Measurements from ENCODE around the gene TARM1. TPM values are rescaled to one million over a fixed set of nuclear protein-coding genes. Genes with fewer than 3 reads are reported as not detected.

Gene TARM1
- total RNA-seq, 1 donor from 2014 or later = not detected

DNA sequence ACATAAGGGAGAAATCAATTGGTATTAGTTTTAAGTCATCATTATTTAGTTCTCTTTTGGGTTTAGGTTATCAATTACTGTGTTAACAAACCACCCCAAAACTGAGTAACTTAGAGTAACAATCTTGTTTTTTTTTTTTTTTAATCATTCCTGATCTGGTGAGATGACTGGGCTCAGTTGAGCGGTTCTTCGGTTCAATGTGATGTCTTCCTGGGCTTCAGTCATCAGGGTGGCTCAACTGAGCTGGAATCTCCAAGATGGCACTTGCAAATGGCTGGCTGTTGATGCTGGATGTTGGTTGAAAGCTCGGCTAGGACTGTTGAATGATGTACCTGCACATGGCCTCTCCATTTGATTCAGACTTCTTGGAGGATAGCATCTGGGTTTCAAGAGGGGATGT lies 3.2 kb upstream of the TARM1 start:
- no peaks in the 10 kb centered on the region for H3K36me3 Mint-ChIP-seq (ENCODE audit: low read depth, unreplicated experiment)
- TF ChIP-seq, protein P1, sequence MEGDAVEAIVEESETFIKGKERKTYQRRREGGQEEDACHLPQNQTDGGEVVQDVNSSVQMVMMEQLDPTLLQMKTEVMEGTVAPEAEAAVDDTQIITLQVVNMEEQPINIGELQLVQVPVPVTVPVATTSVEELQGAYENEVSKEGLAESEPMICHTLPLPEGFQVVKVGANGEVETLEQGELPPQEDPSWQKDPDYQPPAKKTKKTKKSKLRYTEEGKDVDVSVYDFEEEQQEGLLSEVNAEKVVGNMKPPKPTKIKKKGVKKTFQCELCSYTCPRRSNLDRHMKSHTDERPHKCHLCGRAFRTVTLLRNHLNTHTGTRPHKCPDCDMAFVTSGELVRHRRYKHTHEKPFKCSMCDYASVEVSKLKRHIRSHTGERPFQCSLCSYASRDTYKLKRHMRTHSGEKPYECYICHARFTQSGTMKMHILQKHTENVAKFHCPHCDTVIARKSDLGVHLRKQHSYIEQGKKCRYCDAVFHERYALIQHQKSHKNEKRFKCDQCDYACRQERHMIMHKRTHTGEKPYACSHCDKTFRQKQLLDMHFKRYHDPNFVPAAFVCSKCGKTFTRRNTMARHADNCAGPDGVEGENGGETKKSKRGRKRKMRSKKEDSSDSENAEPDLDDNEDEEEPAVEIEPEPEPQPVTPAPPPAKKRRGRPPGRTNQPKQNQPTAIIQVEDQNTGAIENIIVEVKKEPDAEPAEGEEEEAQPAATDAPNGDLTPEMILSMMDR (IDR thresholded peaks at IDR 0.05; ENCODE audit: unreplicated experiment) = no peak
- H3K4me1 Mint-ChIP-seq (ENCODE audit: unreplicated experiment) = no peaks in the 10 kb centered on the region
- DNase-seq (ENCODE audit: low spot score) = no peak
- H3K9me3 Mint-ChIP-seq (ENCODE audit: unreplicated experiment) = no peaks in the 10 kb centered on the region
- no peak overlapping the region for H3K27ac Mint-ChIP-seq (ENCODE audit: unreplicated experiment)
- no peaks in the 10 kb centered on the region for H3K27me3 Mint-ChIP-seq (ENCODE audit: unreplicated experiment)
- no peak overlapping the region for H3K4me3 Mint-ChIP-seq (ENCODE audit: unreplicated experiment)

DNA sequence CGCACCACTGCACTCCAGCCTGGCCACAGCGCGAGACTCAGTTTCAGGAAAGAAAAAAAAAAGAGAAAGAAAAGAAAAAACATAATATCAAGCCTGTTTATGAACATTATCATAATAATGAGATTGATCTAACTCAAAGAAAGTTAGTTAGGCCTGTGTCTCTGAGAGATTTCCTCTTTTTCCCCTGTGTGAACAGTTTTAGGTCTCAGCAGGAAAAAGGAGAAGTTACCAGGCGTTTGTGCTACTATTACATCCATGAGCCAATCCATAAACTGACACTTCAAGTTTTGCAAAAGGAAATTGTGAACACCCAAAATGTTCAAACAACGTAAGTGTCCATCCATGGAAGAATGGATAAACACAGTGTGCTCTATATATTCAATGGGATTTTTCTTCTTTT lies 3.8 kb downstream of the TARM1 start:
- peaks cover 4% of the 10 kb centered on the region for H3K36me3 Mint-ChIP-seq (ENCODE audit: low read depth, unreplicated experiment)
- no peak for DNase-seq (ENCODE audit: low spot score)
- no peak overlapping the region for H3K27ac Mint-ChIP-seq (ENCODE audit: unreplicated experiment)
- H3K4me1 Mint-ChIP-seq (ENCODE audit: unreplicated experiment) = no peaks in the 10 kb centered on the region
- no peak overlapping the region for H3K4me3 Mint-ChIP-seq (ENCODE audit: unreplicated experiment)
- no peaks in the 10 kb centered on the region for H3K9me3 Mint-ChIP-seq (ENCODE audit: unreplicated experiment)
- TF ChIP-seq, protein P1 (IDR thresholded peaks at IDR 0.05; ENCODE audit: unreplicated experiment) = no peak
- H3K27me3 Mint-ChIP-seq (ENCODE audit: unreplicated experiment) = peaks cover 4% of the 10 kb centered on the region

DNA sequence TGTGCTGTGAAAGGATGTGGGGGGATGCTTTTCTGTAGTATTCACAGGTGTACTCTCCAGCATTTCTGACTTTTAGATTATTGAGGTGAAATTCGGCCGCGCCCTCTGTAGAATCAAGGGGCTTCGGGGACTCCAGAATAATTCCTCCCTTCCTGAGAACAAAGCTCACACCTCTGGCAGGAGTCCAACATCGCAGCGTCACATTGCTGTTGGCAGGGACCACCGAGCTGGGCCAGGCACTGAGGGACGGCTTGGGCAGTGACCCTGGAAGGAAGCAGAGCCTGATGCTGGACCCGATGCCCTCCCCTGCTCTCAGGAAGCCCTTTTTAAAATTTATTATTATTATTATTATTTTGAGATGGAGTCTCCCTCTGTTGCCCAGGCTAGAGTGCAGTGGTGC lies 6.3 kb downstream of the TARM1 start:
- Mint-ChIP-seq H3K36me3 (ENCODE audit: low read depth, unreplicated experiment) (peaks cover 4% of the 10 kb centered on the region), H3K4me3 (ENCODE audit: unreplicated experiment) (peak overlapping the region; percentile 59), H3K4me1 (ENCODE audit: unreplicated experiment) (no peaks in the 10 kb centered on the region), H3K27me3 (ENCODE audit: unreplicated experiment) (peaks cover 6% of the 10 kb centered on the region), H3K9me3 (ENCODE audit: unreplicated experiment) (no peaks in the 10 kb centered on the region), H3K27ac (ENCODE audit: unreplicated experiment) (no peak overlapping the region)
- no peak for DNase-seq (ENCODE audit: low spot score)
- TF ChIP-seq, protein P1 (IDR thresholded peaks at IDR 0.05; ENCODE audit: unreplicated experiment) = no peak

DNA sequence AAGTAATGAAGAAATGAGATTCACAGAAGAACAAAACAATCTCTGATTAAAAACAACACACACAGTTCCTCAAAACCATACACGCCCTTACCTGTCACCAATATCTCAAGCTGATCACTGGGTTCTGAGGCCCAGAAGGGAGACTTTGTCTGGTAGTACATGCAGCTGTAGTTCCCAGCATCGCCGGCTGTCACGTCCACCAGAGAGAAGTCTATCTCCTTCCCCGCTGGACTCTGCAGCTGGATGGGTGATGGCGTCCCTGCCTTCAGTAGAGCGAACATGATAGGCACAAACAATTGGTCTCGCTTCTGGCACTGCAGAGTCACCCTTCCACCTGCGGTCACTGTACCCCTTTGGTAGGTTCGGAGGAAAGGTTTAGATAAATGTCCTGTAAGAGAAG lies 7.3 kb downstream of the TARM1 start:
- TF ChIP-seq, protein P1 (IDR thresholded peaks at IDR 0.05; ENCODE audit: unreplicated experiment) = no peak
- H3K27ac Mint-ChIP-seq (ENCODE audit: unreplicated experiment) = no peak overlapping the region
- no peaks in the 10 kb centered on the region for H3K4me1 Mint-ChIP-seq (ENCODE audit: unreplicated experiment)
- H3K36me3 Mint-ChIP-seq (ENCODE audit: low read depth, unreplicated experiment) = peaks cover 6% of the 10 kb centered on the region
- no peak overlapping the region for H3K4me3 Mint-ChIP-seq (ENCODE audit: unreplicated experiment)
- no peak for DNase-seq (ENCODE audit: low spot score)
- no peaks in the 10 kb centered on the region for H3K9me3 Mint-ChIP-seq (ENCODE audit: unreplicated experiment)
- H3K27me3 Mint-ChIP-seq (ENCODE audit: unreplicated experiment) = peaks cover 6% of the 10 kb centered on the region

DNA sequence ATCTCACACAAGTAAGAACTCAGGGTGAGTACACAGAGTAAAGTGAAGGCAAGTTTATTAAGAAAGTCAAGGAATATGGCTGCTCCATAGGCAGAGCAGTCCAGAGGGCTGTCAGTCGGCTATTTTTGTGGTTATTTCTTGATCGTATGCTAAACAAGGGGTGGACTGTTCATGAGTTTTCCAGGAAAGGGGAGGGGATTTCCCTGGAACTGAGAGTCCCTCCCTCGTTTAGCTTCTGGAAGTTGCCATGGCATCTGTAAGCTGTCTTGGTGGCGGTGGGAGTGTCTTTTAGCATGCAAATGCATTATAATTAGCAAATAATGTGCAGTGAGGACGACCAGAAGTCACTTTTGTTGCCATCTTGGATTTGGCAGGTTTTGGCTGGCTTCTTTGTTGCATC lies 11.7 kb downstream of the TARM1 start:
- H3K4me3 Mint-ChIP-seq (ENCODE audit: unreplicated experiment) = no peak overlapping the region
- no peak overlapping the region for H3K27ac Mint-ChIP-seq (ENCODE audit: unreplicated experiment)
- no peak for DNase-seq (ENCODE audit: low spot score)
- H3K36me3 Mint-ChIP-seq (ENCODE audit: low read depth, unreplicated experiment) = peaks cover 3% of the 10 kb centered on the region
- H3K27me3 Mint-ChIP-seq (ENCODE audit: unreplicated experiment) = peaks cover 4% of the 10 kb centered on the region
- H3K9me3 Mint-ChIP-seq (ENCODE audit: unreplicated experiment) = no peaks in the 10 kb centered on the region
- no peaks in the 10 kb centered on the region for H3K4me1 Mint-ChIP-seq (ENCODE audit: unreplicated experiment)
- TF ChIP-seq, protein P1 (IDR thresholded peaks at IDR 0.05; ENCODE audit: unreplicated experiment) = no peak

All from endothelial cell (in vitro differentiated cells).